Mucosa of stomach (tissue), 1 donor: Measurements from ENCODE around the gene FAM149A.

Source experiments
- H3K27me3 ChIP-seq: one replicate; pipeline ENCODE4 v1.7.0; 2013; ENCODE audit warnings: mild to moderate bottlenecking, low read length; ENCODE audit not compliant: control insufficient read depth, insufficient read depth
- H3K36me3 ChIP-seq: one replicate; pipeline ENCODE4 v1.7.0; 2013; ENCODE audit warnings: low read length; ENCODE audit not compliant: control insufficient read depth, insufficient read depth
- H3K4me1 ChIP-seq: one replicate; pipeline ENCODE4 v1.7.0; 2013; ENCODE audit warnings: mild to moderate bottlenecking, low read length; ENCODE audit not compliant: control insufficient read depth, insufficient read depth
- H3K4me3 ChIP-seq: one replicate; pipeline ENCODE4 v1.7.0; 2013; ENCODE audit warnings: low read length
- H3K9ac ChIP-seq: one replicate; pipeline ENCODE4 v1.7.0; 2013; ENCODE audit warnings: mild to moderate bottlenecking, low read length, moderate library complexity
- H3K9me3 ChIP-seq: one replicate; pipeline ENCODE4 v1.7.0; 2013; ENCODE audit warnings: mild to moderate bottlenecking, low read length, moderate library complexity; ENCODE audit not compliant: control insufficient read depth
- donor health status: Pancreatic carcinoma.

FAM149A gene

GRCh38 chr4:186104114-186104889, at the start of gene FAM149A:
Gene FAM149A, plus strand, starts transcription at chr4:186104704.
- H3K9me3 ChIP-seq: no peaks in the 10 kb centered on the region
- peak within 1 kb of the TSS; percentile 74 for H3K9ac ChIP-seq
- H3K4me1 ChIP-seq: no peaks in the 10 kb centered on the region
- H3K27me3 ChIP-seq: no peaks in the 10 kb centered on the region
- peak within 1 kb of the TSS; percentile 10 for H3K4me3 ChIP-seq
- H3K36me3 ChIP-seq: no peaks in the 10 kb centered on the region

GRCh38 chr4:186058253-186058979, 46.1 kb upstream of the FAM149A start:
- no peaks in the 10 kb centered on the region for H3K4me1 ChIP-seq
- H3K9ac ChIP-seq: no peak overlapping the region

GRCh38 chr4:186058980-186059316, 45.6 kb upstream of the FAM149A start:
- no peaks in the 10 kb centered on the region for H3K4me1 ChIP-seq
- no peaks in the 10 kb centered on the region for H3K27me3 ChIP-seq
- no peak overlapping the region for H3K9ac ChIP-seq
- H3K36me3 ChIP-seq: no peaks in the 10 kb centered on the region
- H3K9me3 ChIP-seq: no peaks in the 10 kb centered on the region
- H3K4me3 ChIP-seq: no peak overlapping the region

More at GRCh38 chr4:186058253-186058979, 46.1 kb upstream of the FAM149A start:
- Histone ChIP-seq H3K9me3 (no peaks in the 10 kb centered on the region), H3K27me3 (no peaks in the 10 kb centered on the region), H3K4me3 (no peak overlapping the region), H3K36me3 (no peaks in the 10 kb centered on the region)

GRCh38 chr4:186061921-186062320, 42.6 kb upstream of the FAM149A start:
- H3K36me3 ChIP-seq: no peaks in the 10 kb centered on the region
- no peaks in the 10 kb centered on the region for H3K4me1 ChIP-seq
- no peak overlapping the region for H3K9ac ChIP-seq
- no peak overlapping the region for H3K4me3 ChIP-seq
- H3K9me3 ChIP-seq: no peaks in the 10 kb centered on the region
- H3K27me3 ChIP-seq: no peaks in the 10 kb centered on the region

- H3K9ac ChIP-seq: peak overlapping the region; percentile 87
Measured at GRCh38 chr4:186067757-186068385, 36.6 kb upstream of the FAM149A start.

GRCh38 chr4:186068581-186069348, 35.7 kb upstream of the FAM149A start, which contains the start of gene TLR3:
Gene TLR3, plus strand, starts transcription at chr4:186069156. Its CDS starts 7,464 bp downstream, at chr4:186076620.
- Histone ChIP-seq H3K4me1 (no peaks in the 10 kb centered on the region), H3K9me3 (no peaks in the 10 kb centered on the region), H3K4me3 (peak within 1 kb of the TSS; percentile 61), H3K9ac (peak within 1 kb of the TSS; percentile 87), H3K27me3 (no peaks in the 10 kb centered on the region), H3K36me3 (no peaks in the 10 kb centered on the region)

More at GRCh38 chr4:186067757-186068385, 36.6 kb upstream of the FAM149A start:
- Histone ChIP-seq H3K4me3 (peak overlapping the region; percentile 61), H3K27me3 (no peaks in the 10 kb centered on the region), H3K4me1 (no peaks in the 10 kb centered on the region), H3K9me3 (no peaks in the 10 kb centered on the region), H3K36me3 (no peaks in the 10 kb centered on the region)

GRCh38 chr4:186069729-186070128, 34.8 kb upstream of the FAM149A start:
- H3K9ac ChIP-seq: peak overlapping the region; percentile 87
- H3K4me3 ChIP-seq: peak overlapping the region; percentile 61

GRCh38 chr4:186072516-186072915, 32.0 kb upstream of the FAM149A start:
- Histone ChIP-seq H3K4me1 (no peaks in the 10 kb centered on the region), H3K36me3 (no peaks in the 10 kb centered on the region), H3K4me3 (no peak overlapping the region), H3K27me3 (no peaks in the 10 kb centered on the region), H3K9ac (no peak overlapping the region), H3K9me3 (no peaks in the 10 kb centered on the region)

More at GRCh38 chr4:186069729-186070128, 34.8 kb upstream of the FAM149A start:
- no peaks in the 10 kb centered on the region for H3K9me3 ChIP-seq
- H3K36me3 ChIP-seq: no peaks in the 10 kb centered on the region
- H3K27me3 ChIP-seq: no peaks in the 10 kb centered on the region
- H3K4me1 ChIP-seq: no peaks in the 10 kb centered on the region

GRCh38 chr4:186074189-186074588, 30.3 kb upstream of the FAM149A start:
- no peaks in the 10 kb centered on the region for H3K4me1 ChIP-seq
- H3K4me3 ChIP-seq: no peak overlapping the region

GRCh38 chr4:186078981-186079638, 25.4 kb upstream of the FAM149A start:
- H3K9ac ChIP-seq: no peak overlapping the region
- H3K9me3 ChIP-seq: no peaks in the 10 kb centered on the region
- no peaks in the 10 kb centered on the region for H3K27me3 ChIP-seq
- no peaks in the 10 kb centered on the region for H3K4me1 ChIP-seq
- no peaks in the 10 kb centered on the region for H3K36me3 ChIP-seq
- no peak overlapping the region for H3K4me3 ChIP-seq

More at GRCh38 chr4:186074189-186074588, 30.3 kb upstream of the FAM149A start:
- Histone ChIP-seq H3K36me3 (no peaks in the 10 kb centered on the region), H3K27me3 (no peaks in the 10 kb centered on the region), H3K9me3 (no peaks in the 10 kb centered on the region), H3K9ac (no peak overlapping the region)

GRCh38 chr4:186079694-186080093, 24.8 kb upstream of the FAM149A start:
- Histone ChIP-seq H3K9me3 (no peaks in the 10 kb centered on the region), H3K36me3 (no peaks in the 10 kb centered on the region), H3K4me1 (no peaks in the 10 kb centered on the region), H3K27me3 (no peaks in the 10 kb centered on the region), H3K9ac (no peak overlapping the region), H3K4me3 (no peak overlapping the region)
